Renal pelvis (tissue), 4 donors: ENCODE data around the gene CREM. TPM values are rescaled to one million over a fixed set of nuclear protein-coding genes. Genes with fewer than 3 reads are reported as not detected.

ENCODE experiments used
- DNase-seq: peaks from one replicate; pipeline ENCODE4 v3.0.0-alpha.2; 2013
- polyA plus RNA-seq, 3 donors: library from polyadenylated mRNA; unstranded; fragments of 120-200 nt; gene quantifications; one replicate each; pipeline ENCODE4 v1.2.1, GENCODE V29; 2013; ENCODE audit not compliant: insufficient read length in 3 of 3

The CREM gene
- polyA plus RNA-seq, 3 donors: 43.7 to 50.6 (median 44.6) TPM

DNA sequence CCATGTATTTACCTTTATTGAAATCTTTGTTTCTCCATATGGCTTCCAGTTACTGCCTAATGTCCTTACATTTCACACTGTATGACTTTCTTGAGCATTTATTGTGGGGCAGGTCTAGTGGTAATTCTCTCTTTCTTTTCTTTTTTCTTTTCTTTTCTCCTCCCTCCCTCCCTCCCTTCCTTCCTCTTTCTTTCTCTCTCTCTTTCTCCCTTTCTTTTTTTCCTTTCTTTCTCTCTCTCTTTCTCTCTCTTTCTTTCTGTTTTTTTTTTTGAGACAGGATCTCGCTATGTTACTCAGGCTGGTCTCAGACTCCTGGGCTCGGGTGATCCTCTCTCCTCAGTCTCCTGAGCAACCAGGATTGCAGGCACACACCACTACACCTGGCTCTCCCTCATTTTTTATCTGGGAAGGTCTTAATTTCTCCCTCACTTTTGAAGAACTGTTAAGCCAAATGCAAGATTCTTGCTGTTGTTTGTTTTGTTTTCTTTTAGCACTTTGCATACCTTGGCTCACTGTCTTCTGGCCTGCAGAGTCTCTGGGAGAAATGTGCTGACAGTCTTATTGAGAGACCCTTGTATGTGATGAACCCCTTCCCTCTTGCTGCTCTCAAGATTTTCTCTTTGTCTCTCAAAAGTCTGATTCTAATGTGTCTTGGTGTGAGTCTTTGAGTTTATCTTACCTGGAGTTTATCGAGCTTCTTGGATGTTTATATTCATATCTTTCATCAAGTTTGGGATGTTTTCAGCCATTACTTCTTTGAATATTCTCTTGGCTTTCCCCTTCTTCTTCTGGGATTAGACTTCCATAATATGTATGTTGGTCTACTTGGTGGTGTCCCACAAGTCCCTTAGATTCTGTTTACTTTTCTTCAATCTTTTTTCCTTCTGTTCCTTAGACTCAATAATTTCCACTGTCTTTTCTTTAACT lies 130.7 kb downstream of the CREM start:
- DNase-seq: no peak

DNA sequence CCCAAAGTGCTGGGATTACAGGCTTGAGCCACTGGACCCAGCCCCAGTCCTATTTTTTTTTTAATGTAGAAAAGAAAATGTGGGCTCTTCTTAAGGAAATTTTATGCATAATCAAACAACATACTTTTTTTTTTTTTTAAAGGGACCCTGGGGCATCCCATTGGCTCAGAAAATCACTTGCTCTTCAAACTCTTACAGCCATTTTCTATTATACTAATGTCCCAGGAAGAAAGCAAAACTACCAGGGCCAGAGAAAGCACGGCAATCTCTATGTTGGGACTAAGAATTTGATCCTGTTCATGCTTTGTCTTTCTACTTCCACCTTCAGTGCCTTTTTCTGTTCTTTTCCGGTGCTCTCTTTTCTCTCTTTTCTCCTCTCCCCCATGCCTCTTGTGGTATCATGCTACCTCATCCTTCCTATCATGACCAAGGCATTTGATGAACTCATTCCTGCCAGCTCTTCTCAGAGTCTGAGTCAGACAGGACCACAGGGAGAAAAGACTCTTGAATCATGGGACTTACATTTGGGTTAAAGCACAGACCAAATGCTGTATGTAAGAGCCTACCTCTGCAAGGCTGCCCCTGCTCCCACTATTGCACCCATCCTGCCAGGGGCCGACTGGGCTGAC lies 133.2 kb downstream of the CREM start:
- DNase-seq: no peak

DNA sequence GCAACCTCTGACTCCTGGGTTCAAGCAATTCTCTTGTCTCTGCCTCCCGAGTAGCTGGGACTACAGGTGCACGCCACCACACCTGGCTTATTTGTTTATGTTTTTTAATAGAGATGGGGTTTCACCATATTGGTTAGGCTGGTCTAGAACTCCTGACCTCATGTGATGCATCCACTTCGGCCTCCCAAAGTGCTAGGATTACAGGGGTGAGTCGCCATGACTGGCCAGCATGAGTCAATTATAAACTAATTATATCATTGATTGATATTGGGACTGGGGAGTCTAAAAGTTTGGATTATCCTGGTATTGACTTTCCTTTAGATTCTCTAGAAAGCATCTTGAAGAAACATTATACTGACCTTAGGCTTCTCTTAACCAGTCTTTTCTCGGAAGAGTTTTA lies 135.8 kb downstream of the CREM start:
- DNase-seq: no peak

Other genes starting within 250 kb of the CREM start
- 10 to 100 TPM; 34.1 to 38.0 (median 37.9) TPM for gene CUL2, start 36.5 kb upstream of the CREM start, polyA plus RNA-seq
- 100 to 1,000 TPM in 2 of 3 donors, 10 to 100 TPM in 1; 98.3 to 102 (median 101) TPM for gene CCNY, start 209.7 kb downstream of the CREM start, polyA plus RNA-seq